Esophagus (tissue), 2 donors: ENCODE measurements around the gene MDGA2. TPM values are rescaled to one million over a fixed set of nuclear protein-coding genes. Genes with fewer than 3 reads are reported as not detected.
"Not testable (repeated sequence)": the region's sequence is repeated elsewhere in the genome, so short reads cannot be mapped to it uniquely, and the experiment has no call there.

Experiments used
- H3K27ac ChIP-seq, 2 donors: one replicate each; pipeline ENCODE4 v1.5.1; 2013; ENCODE audit warnings: low read depth in 2 of 2, mild to moderate bottlenecking in 2 of 2, inconsistent platforms in 1 of 2, low read length in 1 of 2, moderate library complexity in 1 of 2
- H3K27me3 ChIP-seq, 2 donors: one replicate each; pipeline ENCODE4 v1.6.1; 2013; ENCODE audit warnings: low read length in 2 of 2, control low read depth in 1 of 2, mild to moderate bottlenecking in 1 of 2; ENCODE audit not compliant: insufficient read depth in 2 of 2, control insufficient read depth in 1 of 2
- H3K36me3 ChIP-seq, 2 donors: one replicate each; pipeline ENCODE4 v1.6.1; 2013; ENCODE audit warnings: low read length in 1 of 2; ENCODE audit not compliant: control insufficient read depth in 2 of 2, insufficient read depth in 2 of 2
- H3K4me1 ChIP-seq, 2 donors: one replicate each; pipeline ENCODE4 v1.6.1; 2013; ENCODE audit warnings: low read length in 1 of 2; ENCODE audit not compliant: control insufficient read depth in 2 of 2, insufficient read depth in 2 of 2
- H3K4me3 ChIP-seq, 2 donors: one replicate each; pipeline ENCODE4 v1.5.1; 2013; ENCODE audit warnings: low read length in 2 of 2, mild to moderate bottlenecking in 2 of 2, low read depth in 1 of 2, moderate library complexity in 1 of 2
- H3K9me3 ChIP-seq, 2 donors: one replicate each; pipeline ENCODE4 v1.6.1; 2013; ENCODE audit warnings: mild to moderate bottlenecking in 2 of 2, low read depth in 1 of 2, low read length in 1 of 2, moderate library complexity in 1 of 2; ENCODE audit not compliant: control insufficient read depth in 2 of 2, insufficient read depth in 1 of 2
- WGBS, 2 donors: extraction: QIAGEN DNeasy Blood & Tissue Kit; methylation state at CpG; one replicate each; pipeline ENCODE4 v1.1.7; 2013; 5-methylcytosine and 5-hydroxymethylcytosine counted together
- polyA plus RNA-seq, 2 donors: library from polyadenylated mRNA; stranded (reverse); fragments of 200-250 nt; gene quantifications; one replicate each; pipeline ENCODE4 v1.2.3, GENCODE V29; 2013
- donor health status: healthy with polysubstance abuse.
- donor health status: Bipolar disorder and iron deficiency.

MDGA2 gene
- polyA plus RNA-seq, 2 donors, result not detected

DNA sequence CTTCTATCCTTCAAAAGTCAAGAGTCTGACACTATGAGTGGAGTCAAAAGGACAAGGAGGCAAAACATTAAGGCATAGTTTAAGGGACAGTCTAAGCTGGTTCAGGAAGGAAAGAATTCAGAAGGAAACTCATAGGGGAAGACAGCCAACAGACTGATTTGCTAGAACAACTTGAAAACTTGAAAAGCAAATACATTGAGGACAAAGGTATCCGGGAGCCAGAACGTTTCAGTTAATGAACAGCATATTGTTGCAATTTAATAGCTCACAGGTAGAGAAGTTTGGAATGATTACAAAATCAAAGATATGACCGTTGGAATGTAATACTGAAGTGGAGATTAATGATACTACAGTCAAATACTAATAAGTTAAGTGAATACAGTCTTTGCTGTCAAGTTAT lies 711.0 kb downstream of the MDGA2 start:
- H3K4me1 ChIP-seq, result no peaks in the 10 kb centered on the region
- no peaks in the 10 kb centered on the region for H3K27me3 ChIP-seq
- no peak overlapping the region for H3K4me3 ChIP-seq
- no peak overlapping the region for H3K27ac ChIP-seq
- no peaks in the 10 kb centered on the region for H3K36me3 ChIP-seq
- no peaks in the 10 kb centered on the region for H3K9me3 ChIP-seq
- 38 to 49% methylated on average over 3 of the region's 3 CpGs for WGBS, 2 donors

DNA sequence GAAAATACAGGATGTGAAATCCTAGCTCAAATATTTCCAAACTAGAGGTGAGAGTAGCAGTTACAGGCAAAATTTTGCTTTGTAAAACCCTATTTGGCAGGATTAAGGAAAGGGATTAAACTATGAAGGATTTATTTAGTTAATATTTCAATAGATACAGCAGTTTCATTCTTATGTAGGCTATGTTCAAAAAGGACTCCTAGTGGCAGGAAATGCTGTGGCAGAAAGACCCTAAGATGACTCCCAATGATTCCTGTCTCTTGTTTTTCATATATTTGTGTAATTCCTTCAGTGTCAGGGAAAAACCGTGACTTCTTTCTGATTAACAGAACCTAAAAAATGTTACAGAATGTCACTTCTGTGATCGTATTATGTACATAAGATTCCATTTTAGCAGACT lies 724.3 kb downstream of the MDGA2 start:
- H3K36me3 ChIP-seq, result no peaks in the 10 kb centered on the region
- H3K9me3 ChIP-seq, result peaks cover 0 to 3% of the 10 kb centered on the region in 2 donors
- no peaks in the 10 kb centered on the region for H3K4me1 ChIP-seq
- H3K27ac ChIP-seq, result no peak overlapping the region
- no peak overlapping the region for H3K4me3 ChIP-seq
- 85 to 86% methylated on average over 2 of the region's 2 CpGs for WGBS, 2 donors
- H3K27me3 ChIP-seq, result no peaks in the 10 kb centered on the region

DNA sequence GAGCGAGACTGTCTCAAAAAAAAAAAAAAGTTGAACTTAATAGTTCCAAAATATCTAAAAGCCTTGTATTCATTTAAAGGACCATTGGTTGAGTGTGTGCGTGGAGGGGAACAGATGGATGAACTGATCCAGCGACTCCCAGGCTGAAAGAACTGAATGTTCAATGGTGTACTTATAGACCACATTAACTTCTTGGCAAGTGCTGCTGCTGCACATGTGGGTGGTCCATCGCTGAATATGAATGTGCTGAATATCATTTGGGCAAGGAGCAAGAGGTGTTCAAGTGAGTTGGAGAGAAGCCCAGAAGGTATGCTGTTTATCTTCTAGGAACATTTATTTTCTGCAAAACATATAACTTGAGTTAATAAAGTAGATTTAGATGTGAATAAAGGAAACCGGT lies 734.8 kb downstream of the MDGA2 start:
- 76 to 77% methylated on average over 5 of the region's 5 CpGs for WGBS, 2 donors
- Histone ChIP-seq H3K4me3 (no peak overlapping the region), H3K27ac (no peak overlapping the region), H3K36me3 (peaks cover 0 to 2% of the 10 kb centered on the region in 2 donors), H3K9me3 (no peaks in the 10 kb centered on the region), H3K4me1 (no peaks in the 10 kb centered on the region), H3K27me3 (no peaks in the 10 kb centered on the region)

DNA sequence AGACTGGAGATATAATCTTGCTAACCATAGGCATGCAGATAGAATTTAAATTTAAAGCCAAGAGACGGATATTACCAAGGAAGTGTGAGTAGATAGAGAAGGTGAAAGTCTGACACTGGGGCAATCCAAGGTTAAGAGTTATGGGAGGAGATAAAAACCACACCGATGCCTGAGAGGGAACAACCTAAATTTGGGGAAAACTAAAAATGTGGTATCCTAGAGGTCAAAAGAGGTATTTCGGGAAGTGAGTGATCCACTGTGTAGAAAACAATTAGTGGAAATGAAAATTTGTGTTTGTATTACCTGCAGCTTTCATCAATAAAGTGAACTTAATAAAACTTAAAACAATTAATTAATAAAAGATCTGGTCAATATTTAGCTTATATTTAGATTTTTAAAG lies 754.9 kb downstream of the MDGA2 start:
- H3K27me3 ChIP-seq, result no peaks in the 10 kb centered on the region
- no peaks in the 10 kb centered on the region for H3K36me3 ChIP-seq
- no peaks in the 10 kb centered on the region for H3K9me3 ChIP-seq
- no peaks in the 10 kb centered on the region for H3K4me1 ChIP-seq
- WGBS, 2 donors, result 89 to 92% methylated on average over 3 of the region's 3 CpGs
- no peak overlapping the region for H3K27ac ChIP-seq
- no peak overlapping the region for H3K4me3 ChIP-seq

DNA sequence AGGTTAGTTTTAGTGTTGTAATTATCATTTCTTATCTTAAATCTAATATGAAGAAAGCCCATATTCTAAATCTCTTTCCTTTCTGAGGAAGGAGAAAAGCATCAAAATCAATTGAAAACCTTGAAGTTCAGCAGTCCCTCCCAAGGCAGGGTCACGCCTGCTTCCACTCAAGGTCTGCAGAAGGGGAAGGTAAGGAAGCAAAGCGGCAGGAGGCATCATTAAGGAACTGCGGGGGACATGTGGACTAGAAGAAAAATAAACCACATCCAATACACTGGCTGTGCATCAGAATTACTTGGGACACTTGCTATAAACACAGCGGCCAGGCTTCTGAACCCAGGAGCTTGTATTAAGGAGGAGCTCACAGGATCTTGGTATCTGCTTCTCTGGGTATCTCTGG lies 759.9 kb downstream of the MDGA2 start:
- WGBS, 2 donors, result 70 to 74% methylated on average over 4 of the region's 4 CpGs

DNA sequence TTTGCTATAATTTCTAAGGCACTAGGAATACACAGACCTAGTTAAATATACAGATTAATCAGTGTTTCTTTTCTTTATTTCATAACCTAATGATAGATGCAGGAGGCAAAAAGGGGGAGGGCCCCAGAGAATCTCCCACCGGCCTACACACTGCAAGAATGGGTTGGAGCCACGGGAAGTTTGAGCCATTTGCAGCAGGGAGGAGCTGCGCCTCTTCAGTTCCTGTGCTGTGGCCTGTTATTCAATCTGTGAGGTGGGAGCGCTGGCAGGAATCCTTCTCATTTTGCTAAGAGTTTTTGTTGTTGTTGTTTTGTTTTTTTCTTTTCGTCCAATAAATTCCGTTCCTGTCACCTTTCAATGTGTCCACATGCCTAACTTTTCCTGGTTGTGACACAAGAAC lies 772.6 kb downstream of the MDGA2 start:
- Histone ChIP-seq H3K27ac (no peak overlapping the region), H3K36me3 (no peaks in the 10 kb centered on the region), H3K9me3 (no peaks in the 10 kb centered on the region), H3K4me3 (no peak overlapping the region), H3K4me1 (no peaks in the 10 kb centered on the region), H3K27me3 (no peaks in the 10 kb centered on the region)
- 70 to 74% methylated on average over 6 of the region's 6 CpGs for WGBS, 2 donors

More for the DNA sequence above, 759.9 kb downstream of the MDGA2 start:
- not testable (repeated sequence) for H3K36me3 ChIP-seq, H3K27ac ChIP-seq, H3K27me3 ChIP-seq, H3K4me3 ChIP-seq, H3K9me3 ChIP-seq, H3K4me1 ChIP-seq

DNA sequence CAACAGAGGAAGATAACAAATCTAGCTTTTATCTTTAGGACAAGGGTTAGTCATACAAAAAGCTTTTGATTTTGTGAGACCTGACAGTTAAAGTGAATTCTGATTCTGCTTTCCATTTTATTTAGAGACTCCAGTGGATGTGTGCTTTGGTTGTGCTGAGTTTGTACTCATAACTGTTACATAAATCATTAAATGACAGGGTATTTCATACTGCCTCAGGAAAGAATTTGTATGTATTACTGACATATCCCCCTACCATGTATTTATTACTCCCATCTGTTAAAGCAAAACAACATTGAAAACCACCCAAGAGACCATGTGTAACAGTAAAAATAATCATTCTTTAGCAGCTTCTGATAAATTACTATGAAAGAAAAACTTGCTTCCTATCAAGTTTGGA lies 780.9 kb downstream of the MDGA2 start:
- H3K36me3 ChIP-seq, result no peaks in the 10 kb centered on the region
- H3K27me3 ChIP-seq, result no peaks in the 10 kb centered on the region
- no peaks in the 10 kb centered on the region for H3K4me1 ChIP-seq
- H3K9me3 ChIP-seq, result no peaks in the 10 kb centered on the region
- no peak overlapping the region for H3K4me3 ChIP-seq
- H3K27ac ChIP-seq, result no peak overlapping the region

DNA sequence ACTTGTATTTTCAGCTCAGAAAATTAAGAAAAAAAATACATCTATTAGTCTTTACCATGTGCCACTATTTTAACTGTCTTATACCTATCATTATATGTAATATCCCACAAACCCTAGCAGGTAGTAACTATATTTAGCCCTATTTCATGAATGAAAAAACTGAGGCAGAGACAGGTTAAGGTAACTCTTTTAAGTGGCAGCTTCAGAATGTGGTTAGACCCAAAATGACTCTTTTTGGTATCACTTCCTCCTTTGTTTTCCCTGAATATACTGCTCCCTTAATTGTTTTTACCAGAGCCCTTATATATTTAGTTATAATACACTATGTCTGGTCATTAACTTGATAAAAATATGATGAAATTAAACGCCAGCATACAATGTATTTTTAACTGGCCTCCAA lies 788.3 kb downstream of the MDGA2 start:
- no peaks in the 10 kb centered on the region for H3K9me3 ChIP-seq
- no peaks in the 10 kb centered on the region for H3K36me3 ChIP-seq
- no peak overlapping the region for H3K4me3 ChIP-seq
- no peak overlapping the region for H3K27ac ChIP-seq
- no peaks in the 10 kb centered on the region for H3K4me1 ChIP-seq
- WGBS, 2 donors, result 83% methylated on average over 1 of the region's 1 CpG
- no peaks in the 10 kb centered on the region for H3K27me3 ChIP-seq

DNA sequence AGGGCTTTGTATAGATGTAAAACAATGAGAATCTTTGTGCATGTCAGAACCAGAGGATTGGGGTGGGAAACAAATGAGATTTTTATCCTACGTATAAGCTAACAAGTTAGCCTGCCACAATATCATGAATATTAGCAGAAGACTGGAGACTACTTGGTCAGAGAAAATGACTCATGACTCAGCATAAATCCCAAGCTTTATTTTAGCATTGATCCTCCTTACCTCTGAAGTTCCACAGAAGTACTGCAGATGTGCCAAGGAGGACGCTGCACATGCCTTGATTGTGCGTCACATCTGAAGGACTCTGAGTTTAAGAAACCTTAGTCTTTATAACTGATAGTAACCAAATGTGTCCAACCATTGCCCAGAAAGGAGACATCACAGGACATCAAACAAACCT lies 789.8 kb downstream of the MDGA2 start:
- Histone ChIP-seq H3K27ac (no peak overlapping the region), H3K4me1 (no peaks in the 10 kb centered on the region), H3K4me3 (no peak overlapping the region), H3K9me3 (no peaks in the 10 kb centered on the region), H3K36me3 (no peaks in the 10 kb centered on the region), H3K27me3 (no peaks in the 10 kb centered on the region)
- WGBS, 2 donors, result 80 to 91% methylated on average over 3 of the region's 3 CpGs

DNA sequence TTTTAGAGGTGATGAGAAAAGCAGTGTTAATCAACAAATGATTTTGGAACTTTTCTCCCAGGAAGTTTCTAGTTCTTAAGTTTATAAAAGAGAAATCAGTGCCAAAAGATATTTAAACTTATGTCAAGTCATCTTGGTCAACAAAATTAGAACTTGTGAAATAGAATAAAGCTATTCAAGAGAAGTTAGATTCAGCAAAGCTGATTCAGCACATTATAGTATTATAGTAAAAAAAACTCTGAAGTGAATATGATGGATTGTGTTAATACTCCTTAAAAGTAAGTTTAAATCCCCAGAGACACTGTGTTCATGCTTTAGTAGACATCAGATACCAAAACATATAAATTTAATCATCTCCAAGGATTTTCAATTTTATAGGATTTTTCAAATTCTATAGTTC lies 813.7 kb downstream of the MDGA2 start:
- Histone ChIP-seq H3K4me3 (no peak overlapping the region), H3K27me3 (no peaks in the 10 kb centered on the region), H3K27ac (no peak overlapping the region), H3K4me1 (no peaks in the 10 kb centered on the region), H3K36me3 (no peaks in the 10 kb centered on the region), H3K9me3 (no peaks in the 10 kb centered on the region)
